ENCODE results near the gene SCN4B. TPM values are rescaled to one million over a fixed set of nuclear protein-coding genes. Genes with fewer than 3 reads are reported as not detected.

SCN4B gene
- total RNA-seq, 1 donor from 2014 or later, result 0.79 TPM

- Histone ChIP-seq H3K27me3 (ENCODE audit: control insufficient read depth, insufficient read depth, low read length) (peaks cover 12% of the 10 kb centered on the region), H3K4me3 (ENCODE audit: low read depth, low read length) (no peak overlapping the region), H3K36me3 (ENCODE audit: control insufficient read depth, insufficient read depth, low read length) (no peaks in the 10 kb centered on the region)
- no peak for TF ChIP-seq CTCF (IDR thresholded peaks at IDR 0.05; ENCODE audit: insufficient read depth, low read length, poor library complexity, severe bottlenecking)
- DNase-seq (ENCODE audit: low read depth), result no peak
Observed at GRCh38 chr11:118115048-118115447, 37.6 kb downstream of the SCN4B start.

- DNase-seq (ENCODE audit: low read depth), result no peak
- no peaks in the 10 kb centered on the region for H3K36me3 ChIP-seq (ENCODE audit: control insufficient read depth, insufficient read depth, low read length)
- peaks cover 12% of the 10 kb centered on the region for H3K27me3 ChIP-seq (ENCODE audit: control insufficient read depth, insufficient read depth, low read length)
- no peak for TF ChIP-seq CTCF (IDR thresholded peaks at IDR 0.05; ENCODE audit: insufficient read depth, low read length, poor library complexity, severe bottlenecking)
- H3K4me3 ChIP-seq (ENCODE audit: low read depth, low read length), result no peak overlapping the region
Observed at GRCh38 chr11:118114266-118114665, 38.4 kb downstream of the SCN4B start.

GRCh38 chr11:118112711-118113430 is 39.8 kb downstream of the SCN4B start:
- Histone ChIP-seq H3K36me3 (ENCODE audit: control insufficient read depth, insufficient read depth, low read length) (no peaks in the 10 kb centered on the region), H3K27me3 (ENCODE audit: control insufficient read depth, insufficient read depth, low read length) (peaks cover 5% of the 10 kb centered on the region), H3K4me3 (ENCODE audit: low read depth, low read length) (no peak overlapping the region)
- TF ChIP-seq CTCF (IDR thresholded peaks at IDR 0.05; ENCODE audit: insufficient read depth, low read length, poor library complexity, severe bottlenecking), result no peak
- no peak for DNase-seq (ENCODE audit: low read depth)

GRCh38 chr11:118111744-118112035 is 40.9 kb downstream of the SCN4B start:
- H3K36me3 ChIP-seq (ENCODE audit: control insufficient read depth, insufficient read depth, low read length), result no peaks in the 10 kb centered on the region
- H3K4me3 ChIP-seq (ENCODE audit: low read depth, low read length), result no peak overlapping the region
- no peak for DNase-seq (ENCODE audit: low read depth)
- no peak for TF ChIP-seq CTCF (IDR thresholded peaks at IDR 0.05; ENCODE audit: insufficient read depth, low read length, poor library complexity, severe bottlenecking)
- no peaks in the 10 kb centered on the region for H3K27me3 ChIP-seq (ENCODE audit: control insufficient read depth, insufficient read depth, low read length)

GRCh38 chr11:118111019-118111743 is 41.4 kb downstream of the SCN4B start:
- DNase-seq (ENCODE audit: low read depth), result no peak
- H3K36me3 ChIP-seq (ENCODE audit: control insufficient read depth, insufficient read depth, low read length), result no peaks in the 10 kb centered on the region
- no peak for TF ChIP-seq CTCF (IDR thresholded peaks at IDR 0.05; ENCODE audit: insufficient read depth, low read length, poor library complexity, severe bottlenecking)
- H3K4me3 ChIP-seq (ENCODE audit: low read depth, low read length), result no peak overlapping the region
- H3K27me3 ChIP-seq (ENCODE audit: control insufficient read depth, insufficient read depth, low read length), result no peaks in the 10 kb centered on the region
